ENCODE data around the gene LNX2. TPM values are rescaled to one million over a fixed set of nuclear protein-coding genes. Genes with fewer than 3 reads are reported as not detected.

LNX2 gene
- total RNA-seq, 1 experiment from 2014 or later: 5.3 TPM

DNA sequence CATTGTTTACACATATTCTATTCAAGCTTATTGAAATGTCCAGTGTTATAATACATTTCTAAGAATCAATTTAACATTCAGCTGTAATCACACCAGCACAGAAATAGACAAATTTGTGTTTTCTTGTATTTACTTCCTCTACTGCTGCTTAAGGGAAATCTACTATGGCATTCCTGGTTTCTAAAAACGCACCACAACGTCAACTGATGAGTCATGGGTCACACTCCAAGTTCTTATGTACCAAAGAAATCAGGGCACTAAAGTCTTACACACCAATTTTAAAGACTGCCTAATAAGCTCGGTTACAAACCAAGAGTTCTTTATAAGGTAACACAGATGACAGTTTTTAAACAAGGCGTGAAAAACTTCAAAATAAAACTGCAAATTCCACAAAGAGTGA is 13.2 kb downstream of the LNX2 start:
- peak; percentile 69 for DNase-seq (ENCODE audit: low read depth)

DNA sequence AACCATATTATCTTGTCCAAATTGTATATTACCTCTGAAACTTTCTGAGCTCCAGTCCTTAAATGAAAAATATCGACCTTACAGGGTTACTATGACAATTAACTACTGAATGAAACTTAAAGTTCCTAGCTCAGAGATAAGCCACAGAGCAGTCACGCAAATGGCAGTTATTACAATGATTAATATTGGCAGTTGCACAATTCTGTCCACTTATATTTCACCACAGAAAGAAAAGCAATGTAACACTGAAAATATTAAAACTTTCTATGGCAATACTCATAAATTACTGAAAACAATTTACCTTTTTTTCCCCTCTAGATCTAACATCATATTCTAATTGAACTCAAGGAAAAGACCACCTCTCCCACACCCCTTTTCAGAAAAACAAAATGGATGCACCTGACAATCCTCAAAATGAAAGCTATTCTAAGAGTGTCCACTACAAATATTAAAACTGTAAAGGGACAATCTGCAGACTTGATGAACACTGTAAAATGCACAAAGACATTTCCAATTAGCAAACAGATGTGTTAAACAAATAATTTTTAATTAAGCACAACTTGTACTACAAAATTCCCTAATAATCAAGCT is 14.6 kb downstream of the LNX2 start:
- DNase-seq (ENCODE audit: low read depth): no peak

DNA sequence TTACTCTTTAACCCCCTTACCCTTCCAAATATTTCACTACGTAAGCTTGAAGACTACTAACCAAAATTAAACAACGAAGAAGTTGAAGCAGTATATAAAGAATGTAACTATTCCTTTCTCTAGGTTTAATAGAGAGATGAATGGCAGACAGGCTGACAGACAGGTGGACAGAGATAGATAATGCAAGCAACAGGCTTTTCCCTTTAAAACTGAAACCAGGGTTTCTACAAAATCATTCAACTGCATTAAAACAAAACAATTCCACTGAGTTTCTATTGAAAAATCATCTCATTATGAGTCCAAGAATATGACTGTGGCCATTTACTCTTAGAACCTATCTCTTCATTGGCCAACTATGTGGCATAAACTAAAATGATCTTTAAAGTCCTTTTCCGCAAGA is 15.2 kb downstream of the LNX2 start:
- no peak for DNase-seq (ENCODE audit: low read depth)

DNA sequence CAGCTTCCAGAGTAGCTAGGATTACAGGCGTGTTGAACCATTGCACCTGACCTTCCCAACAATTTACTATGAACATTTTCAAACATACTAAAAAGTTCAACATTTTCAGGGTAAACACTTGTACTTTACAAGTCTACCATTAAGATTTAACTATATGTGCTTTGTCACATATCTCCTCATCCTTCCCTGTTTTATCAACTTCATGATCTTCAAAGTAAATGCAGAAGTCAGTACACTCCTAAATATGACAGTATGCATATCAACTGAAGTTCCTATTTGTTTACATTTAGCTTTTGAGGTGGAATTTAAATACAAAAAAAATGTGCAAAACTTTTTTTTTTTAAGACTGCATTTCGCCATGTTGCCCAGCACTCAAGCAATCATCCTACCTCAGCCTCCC is 18.5 kb downstream of the LNX2 start:
- no peak for DNase-seq (ENCODE audit: low read depth)

DNA sequence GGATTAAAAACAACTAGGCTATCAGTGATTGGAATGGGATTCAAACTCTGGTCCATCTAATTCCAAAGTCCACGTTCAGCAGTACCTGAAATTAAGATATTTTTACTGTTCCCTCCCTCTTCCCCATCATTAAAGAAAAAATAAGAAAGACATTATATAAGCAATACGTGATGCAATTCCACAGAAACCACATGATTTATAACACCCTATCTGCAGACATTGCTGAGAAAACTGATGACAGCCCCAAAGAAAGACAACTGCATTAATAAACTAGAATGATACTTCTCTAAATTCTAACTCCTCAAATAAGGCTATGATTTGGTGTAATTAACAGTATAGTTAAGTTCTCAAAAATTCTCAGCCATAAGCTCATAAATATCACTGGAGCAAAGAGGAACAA is 19.1 kb downstream of the LNX2 start:
- no peak for DNase-seq (ENCODE audit: low read depth)

GRCh38 chr13:27600711-27601110 is 19.6 kb downstream of the LNX2 start:
- DNase-seq (ENCODE audit: low read depth): no peak

- DNase-seq (ENCODE audit: low read depth): peak; percentile 88
Observed at GRCh38 chr13:27599845-27600553, 20.3 kb downstream of the LNX2 start.

GRCh38 chr13:27599096-27599495 is 21.2 kb downstream of the LNX2 start:
- DNase-seq (ENCODE audit: low read depth): no peak

- DNase-seq (ENCODE audit: low read depth): peak; percentile 22
Observed at GRCh38 chr13:27595055-27595811, 25.1 kb downstream of the LNX2 start.

DNA sequence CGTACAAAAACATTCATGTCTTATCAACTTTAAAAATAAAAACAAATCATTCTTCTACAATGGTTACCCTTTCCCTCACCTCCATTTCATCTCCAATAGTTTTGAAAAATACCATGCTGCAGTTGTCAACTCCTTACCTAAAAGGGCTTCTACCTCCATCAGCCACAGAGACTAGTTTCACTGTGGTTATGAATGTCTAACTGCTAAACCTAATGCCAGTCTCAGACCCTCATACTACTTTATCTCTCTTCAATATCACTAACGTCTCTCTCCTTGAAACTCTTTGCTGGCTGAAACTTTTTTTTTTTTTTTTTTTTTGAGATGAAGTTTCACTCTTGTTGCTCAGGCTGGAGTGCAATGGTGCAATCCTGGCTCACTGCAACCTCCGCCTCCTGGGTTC is 27.1 kb downstream of the LNX2 start:
- no peak for DNase-seq (ENCODE audit: low read depth)

GRCh38 chr13:27592865-27593264 is 27.5 kb downstream of the LNX2 start:
- DNase-seq (ENCODE audit: low read depth): no peak

- DNase-seq (ENCODE audit: low read depth): no peak
Observed at GRCh38 chr13:27588405-27588804, 31.9 kb downstream of the LNX2 start.

GRCh38 chr13:27587095-27587746 is 33.1 kb downstream of the LNX2 start:
- no peak for DNase-seq (ENCODE audit: low read depth)

GRCh38 chr13:27583645-27584044 is 36.7 kb downstream of the LNX2 start:
- DNase-seq (ENCODE audit: low read depth): peak; percentile 57

DNA sequence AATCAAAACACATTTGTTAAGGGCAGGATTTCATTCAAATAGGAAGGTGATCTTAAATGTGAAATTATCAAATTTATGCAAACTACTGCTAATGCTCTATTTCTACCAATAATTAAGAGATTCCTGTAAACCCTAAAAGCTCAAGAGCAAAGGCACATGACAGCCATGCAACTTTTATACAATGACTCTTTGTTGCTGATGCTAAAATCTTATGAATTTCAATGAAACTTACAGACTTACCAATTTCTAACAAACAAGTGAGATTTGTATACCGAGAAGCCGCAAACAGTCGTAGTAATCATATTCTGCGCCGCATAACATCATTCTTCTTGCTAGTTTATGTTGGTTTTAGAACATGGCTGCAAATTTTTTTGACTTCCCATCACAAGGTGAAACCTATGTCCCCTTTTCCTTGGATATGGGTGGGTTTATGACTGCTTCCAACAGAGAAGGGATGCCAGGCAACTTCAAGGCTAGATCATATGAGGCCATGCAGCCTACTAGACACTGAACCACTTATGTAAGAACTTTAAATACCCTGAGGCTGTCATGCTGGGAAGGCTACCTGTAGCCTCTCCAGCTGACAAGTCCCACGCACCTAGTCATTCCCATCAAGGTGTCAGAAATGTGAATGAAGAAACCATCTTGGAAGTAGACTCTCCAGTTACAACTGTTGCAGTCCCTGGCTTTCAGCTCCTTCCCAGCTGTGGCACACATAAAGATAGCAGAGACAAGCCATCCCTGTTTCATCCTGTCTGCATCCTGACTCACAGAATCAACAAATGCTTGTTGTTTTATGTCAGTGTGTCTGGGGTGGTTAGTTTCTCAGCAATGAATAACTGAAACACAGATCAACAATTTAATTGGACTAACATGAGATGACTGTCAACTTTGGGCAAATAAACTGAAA is 42.0 kb downstream of the LNX2 start:
- peak; percentile 39 for DNase-seq (ENCODE audit: low read depth)

DNA sequence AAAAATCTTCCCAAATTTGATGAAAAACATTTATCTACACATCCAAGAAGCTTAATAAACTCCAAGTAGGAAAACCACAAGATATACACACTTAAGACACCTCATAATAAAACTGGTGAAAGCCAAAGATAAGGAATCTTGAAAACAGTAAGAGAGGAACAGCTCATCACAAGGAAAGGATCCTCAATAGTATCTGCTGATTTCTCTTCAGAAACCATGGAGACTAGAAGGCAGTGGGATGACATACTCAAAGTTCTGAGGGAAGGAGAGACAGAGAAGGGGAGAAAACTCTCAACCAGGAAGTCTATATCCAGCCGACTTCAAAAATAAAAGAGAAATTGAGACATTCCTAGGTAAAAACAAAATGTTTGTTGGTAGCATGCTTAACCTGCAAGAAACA is 45.7 kb downstream of the LNX2 start:
- DNase-seq (ENCODE audit: low read depth): no peak

GRCh38 chr13:27573265-27573664 is 47.1 kb downstream of the LNX2 start:
- DNase-seq (ENCODE audit: low read depth): peak; percentile 69

GRCh38 chr13:27572234-27572901 is 48.0 kb downstream of the LNX2 start:
- DNase-seq (ENCODE audit: low read depth): no peak

DNA sequence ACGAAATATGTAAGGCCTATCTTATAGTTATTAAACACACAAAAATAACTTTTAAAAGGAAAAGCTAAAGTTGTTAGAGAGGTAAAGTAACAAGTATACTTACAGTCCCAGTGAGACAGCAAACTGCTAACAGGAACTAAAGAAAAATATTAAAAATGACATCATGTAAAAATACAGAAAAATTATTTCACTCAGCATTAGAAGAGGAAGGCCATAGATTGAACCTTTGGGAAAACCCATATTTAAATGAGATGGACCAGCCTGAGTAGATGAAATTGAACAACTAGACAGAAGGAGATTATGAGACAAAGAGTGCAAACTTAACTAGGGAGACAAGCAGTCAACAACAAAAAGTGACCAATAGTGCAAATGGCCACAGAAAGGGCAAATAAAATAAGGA is 49.4 kb downstream of the LNX2 start:
- no peak for DNase-seq (ENCODE audit: low read depth)

GRCh38 chr13:27569405-27569804 is 50.9 kb downstream of the LNX2 start:
- DNase-seq (ENCODE audit: low read depth): no peak

DNA sequence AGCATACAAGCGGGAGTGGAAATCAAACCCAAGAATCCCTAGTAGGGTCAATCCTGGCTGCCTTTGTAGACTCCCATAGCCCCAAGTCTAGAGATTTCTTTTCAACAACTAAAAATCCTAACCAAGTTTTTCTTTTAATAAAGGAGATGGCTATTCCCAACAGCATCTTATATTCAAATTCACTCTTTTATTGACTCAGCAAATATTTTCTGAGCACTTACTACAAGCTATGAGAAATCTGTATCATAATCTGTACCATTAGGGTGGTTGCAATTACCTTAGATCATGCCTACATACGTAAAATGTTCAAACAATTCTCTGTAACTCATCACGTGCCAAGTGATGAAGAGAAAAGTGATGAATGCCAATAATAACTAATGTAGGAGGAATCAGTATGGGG is 54.5 kb downstream of the LNX2 start:
- DNase-seq (ENCODE audit: low read depth): no peak
